Measurements from ENCODE around the gene VSTM2L.

Gene VSTM2L

GRCh38 chr20:37979021-37979985, 76.4 kb downstream of the VSTM2L start:
- no peak overlapping the region for H3K4me3 ChIP-seq (ENCODE audit: control insufficient read depth, low read depth, low read length)
- TF ChIP-seq CTCF (IDR thresholded peaks at IDR 0.05; ENCODE audit: control insufficient read depth, insufficient read depth, low read depth, low read length, missing control alignments): no peak
- DNase-seq (ENCODE audit: low read depth): no peak

DNA sequence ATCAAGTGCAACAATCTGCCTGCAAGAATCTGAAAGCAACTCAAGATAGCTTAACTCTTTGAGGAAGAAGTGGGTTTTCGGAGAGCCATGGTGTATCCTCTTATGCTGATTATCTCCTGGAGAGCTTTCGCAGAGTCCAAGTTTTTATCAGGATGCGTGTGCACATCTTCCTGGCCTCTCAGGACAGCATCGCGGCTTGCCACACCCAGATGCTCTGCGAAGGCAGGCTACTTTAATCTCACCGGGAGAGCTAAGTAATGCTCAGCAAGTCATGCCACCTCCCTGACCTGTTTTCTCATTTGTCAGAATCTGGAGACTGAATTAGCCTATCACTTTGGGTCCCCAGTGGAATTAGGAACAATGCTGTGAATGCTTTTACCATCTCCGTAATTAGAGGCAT, 77.5 kb downstream of the VSTM2L start:
- TF ChIP-seq CTCF (IDR thresholded peaks at IDR 0.05; ENCODE audit: control insufficient read depth, insufficient read depth, low read depth, low read length, missing control alignments): no peak
- DNase-seq (ENCODE audit: low read depth): no peak
- no peak overlapping the region for H3K4me3 ChIP-seq (ENCODE audit: control insufficient read depth, low read depth, low read length)

GRCh38 chr20:37980876-37981275, 77.9 kb downstream of the VSTM2L start:
- no peak for TF ChIP-seq CTCF (IDR thresholded peaks at IDR 0.05; ENCODE audit: control insufficient read depth, insufficient read depth, low read depth, low read length, missing control alignments)
- no peak for DNase-seq (ENCODE audit: low read depth)
- H3K4me3 ChIP-seq (ENCODE audit: control insufficient read depth, low read depth, low read length): no peak overlapping the region

- no peak for DNase-seq (ENCODE audit: low read depth)
- TF ChIP-seq CTCF (IDR thresholded peaks at IDR 0.05; ENCODE audit: control insufficient read depth, insufficient read depth, low read depth, low read length, missing control alignments): no peak
- no peak overlapping the region for H3K4me3 ChIP-seq (ENCODE audit: control insufficient read depth, low read depth, low read length)
These were observed 78.6 kb downstream of the VSTM2L start for GRCh38 chr20:37981568-37981967.

GRCh38 chr20:37983286-37983685, 80.4 kb downstream of the VSTM2L start:
- TF ChIP-seq CTCF (IDR thresholded peaks at IDR 0.05; ENCODE audit: control insufficient read depth, insufficient read depth, low read depth, low read length, missing control alignments): no peak
- DNase-seq (ENCODE audit: low read depth): no peak
- H3K4me3 ChIP-seq (ENCODE audit: control insufficient read depth, low read depth, low read length): no peak overlapping the region

DNA sequence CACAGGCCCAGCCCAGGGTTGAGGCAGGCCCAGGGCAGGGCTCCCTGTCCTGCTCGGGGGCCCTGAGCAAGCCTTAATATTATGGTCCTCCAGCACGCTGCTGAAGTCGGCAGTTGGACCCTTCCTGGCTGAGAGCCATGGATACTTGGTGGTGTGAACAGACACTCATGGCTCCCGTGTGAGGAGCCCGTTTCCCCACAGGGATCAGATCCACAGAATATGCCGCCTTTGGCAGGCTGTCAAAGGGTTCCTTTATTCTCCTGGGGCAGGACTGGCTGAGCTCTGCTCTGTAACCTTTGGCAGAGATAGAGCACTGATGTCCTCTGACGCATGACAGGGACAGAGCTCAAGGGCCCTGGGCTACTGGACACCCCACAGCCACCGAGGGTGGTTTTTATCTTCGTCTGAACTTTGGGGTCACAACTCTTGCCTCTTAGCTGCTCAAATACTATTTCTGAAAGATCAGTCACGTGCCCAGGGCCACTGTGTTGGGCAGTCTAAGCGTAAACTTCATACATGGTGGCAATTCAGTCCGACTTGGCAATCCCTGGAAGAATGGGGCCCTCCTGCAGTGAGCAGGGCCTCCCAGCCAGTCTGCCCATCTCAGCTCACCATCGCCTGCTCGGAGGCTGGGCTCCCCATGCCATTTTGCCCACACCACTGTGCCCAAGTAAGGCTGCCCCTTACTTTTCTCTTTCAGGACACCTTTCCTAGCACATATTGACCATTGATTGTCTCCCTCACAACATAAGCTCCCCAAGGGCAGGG, 81.3 kb downstream of the VSTM2L start:
- no peak overlapping the region for H3K4me3 ChIP-seq (ENCODE audit: control insufficient read depth, low read depth, low read length)
- DNase-seq (ENCODE audit: low read depth): no peak
- no peak for TF ChIP-seq CTCF (IDR thresholded peaks at IDR 0.05; ENCODE audit: control insufficient read depth, insufficient read depth, low read depth, low read length, missing control alignments)
